ENCODE data around the gene ARHGAP42.

DNA sequence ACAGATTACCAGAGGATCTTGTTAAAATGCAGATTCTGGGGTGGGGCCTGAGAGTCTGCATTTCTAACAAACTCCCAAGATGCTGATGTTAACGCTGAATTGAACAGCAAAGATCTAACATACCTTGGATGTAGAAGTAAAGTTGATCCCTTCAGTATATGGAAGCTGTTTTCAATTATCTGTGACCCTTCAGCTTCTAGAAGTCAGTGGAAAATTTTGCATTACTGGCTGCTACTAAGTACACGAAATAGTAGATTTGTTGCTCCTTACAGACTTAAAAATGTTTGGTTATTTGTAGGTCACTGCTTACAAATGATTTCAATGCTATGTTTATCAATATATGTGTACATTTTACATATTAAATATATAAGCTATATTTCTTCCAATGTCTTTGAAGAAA lies 107.4 kb downstream of the ARHGAP42 start:
- TF ChIP-seq CTCF (IDR thresholded peaks at IDR 0.05) = no peak
- TF ChIP-seq POLR2A (IDR thresholded peaks at IDR 0.05) = no peak
